Measurements from ENCODE around the gene ATP8A2.

ATP8A2 gene

DNA sequence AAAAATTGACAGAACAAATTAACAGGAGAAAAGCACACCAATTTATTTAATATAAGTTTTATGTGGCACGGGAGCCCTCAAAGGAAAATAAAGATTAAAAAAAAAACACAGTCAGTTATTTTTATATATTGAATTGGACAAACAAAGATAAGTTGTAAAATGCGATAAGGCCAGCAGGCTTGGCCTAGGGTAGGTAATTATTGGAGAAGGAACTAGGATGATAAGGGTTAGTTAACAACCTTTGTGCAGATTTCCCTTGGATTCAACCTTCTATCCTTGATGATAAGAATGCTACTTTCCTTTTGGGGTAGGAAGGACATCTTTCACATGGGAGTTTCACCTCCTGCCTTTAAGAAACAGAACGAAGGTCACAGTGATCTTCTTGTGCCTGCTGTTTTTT is 427.2 kb downstream of the ATP8A2 start:
- Histone ChIP-seq H3K9ac (no peak overlapping the region), H3K4me3 (no peak overlapping the region), H3K27me3 (no peaks in the 10 kb centered on the region), H3K9me3 (replicated peaks in 1 of 11) (peaks cover 20 to 40% (median 23%) of the 10 kb centered on the region in 11 experiments), H3K36me3 (no peaks in the 10 kb centered on the region; a peak in 1 of 22 replicates), H3K27ac (peak overlapping the region in 1 of 11 experiments; percentile 11; a peak in 1 of 22 replicates), H3K4me1 (peaks cover 0 to 88% (median 55%) of the 10 kb centered on the region in 10 experiments; a peak in 16 of 20 replicates), H3K4me2 (peak overlapping the region in 8 of 11 experiments; percentile 12 to 80 (median 64); a peak in 13 of 22 replicates), H4K20me1 (no peaks in the 10 kb centered on the region)
- TF ChIP-seq Cebpa-rat (IDR thresholded peaks at IDR 0.05) = no peak

DNA sequence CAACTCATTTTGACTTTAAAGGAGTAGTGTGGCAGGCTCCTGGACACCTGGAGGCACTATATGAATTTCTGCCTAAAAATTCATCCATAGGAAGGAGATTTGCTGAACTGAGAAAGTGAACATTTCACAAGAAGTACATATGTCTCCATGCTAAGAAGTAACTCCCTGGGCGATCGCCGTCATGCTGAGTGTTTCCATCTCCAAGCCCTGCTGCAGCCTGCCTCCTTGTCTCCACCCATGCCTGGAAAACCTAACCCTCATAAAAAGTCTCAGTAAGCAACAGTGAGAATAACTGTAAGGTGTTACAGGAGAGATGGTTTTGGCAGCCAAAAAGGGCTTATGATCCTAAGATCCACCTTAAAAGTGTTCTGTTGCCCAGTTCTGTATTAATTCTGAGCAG is 428.7 kb downstream of the ATP8A2 start:
- Histone ChIP-seq H3K27ac (no peak overlapping the region), H4K20me1 (no peaks in the 10 kb centered on the region), H3K4me2 (peak overlapping the region in 6 of 11 experiments; percentile 49 to 80 (median 67); a peak in 10 of 22 replicates), H3K4me3 (no peak overlapping the region), H3K27me3 (no peaks in the 10 kb centered on the region), H3K4me1 (peaks cover 4 to 84% (median 60%) of the 10 kb centered on the region in 10 experiments; a peak in 17 of 20 replicates), H3K9me3 (replicated peaks in 1 of 11) (peaks cover 17 to 41% (median 30%) of the 10 kb centered on the region in 11 experiments), H3K9ac (no peak overlapping the region), H3K36me3 (no peaks in the 10 kb centered on the region; a peak in 1 of 22 replicates)
- no peak for TF ChIP-seq Cebpa-rat (IDR thresholded peaks at IDR 0.05)

DNA sequence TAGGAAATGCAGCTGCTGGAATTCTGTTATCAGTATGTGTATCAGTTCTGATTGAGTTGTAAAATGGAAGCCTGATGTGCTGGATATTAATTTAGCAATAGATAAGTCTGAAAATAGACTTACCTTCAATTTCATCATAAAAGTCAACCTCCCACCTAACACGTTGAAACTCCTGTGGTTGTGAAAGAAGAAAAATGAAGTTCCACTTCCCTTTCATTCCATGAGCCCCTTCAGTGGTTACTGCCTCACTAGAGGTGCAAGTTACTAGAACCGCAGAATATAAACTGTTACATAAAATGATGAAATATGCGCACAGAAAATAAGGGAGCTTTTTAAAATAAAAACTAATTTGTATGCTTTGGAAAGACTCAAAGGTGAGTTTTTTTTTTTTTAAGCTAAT is 430.8 kb downstream of the ATP8A2 start:
- H3K27me3 ChIP-seq = no peaks in the 10 kb centered on the region
- no peaks in the 10 kb centered on the region; a peak in 1 of 22 replicates for H3K36me3 ChIP-seq
- no peak for TF ChIP-seq Cebpa-rat (IDR thresholded peaks at IDR 0.05)
- H3K4me3 ChIP-seq = no peak overlapping the region
- H3K4me2 ChIP-seq = peak overlapping the region in 1 of 11 experiments; percentile 1; a peak in 1 of 22 replicates
- H3K9me3 ChIP-seq (replicated peaks in 1 of 11) = peaks cover 29 to 62% (median 51%) of the 10 kb centered on the region in 11 experiments
- H3K4me1 ChIP-seq = peaks cover 4 to 63% (median 47%) of the 10 kb centered on the region in 10 experiments; a peak in 17 of 20 replicates
- no peaks in the 10 kb centered on the region for H4K20me1 ChIP-seq
- H3K9ac ChIP-seq = no peak overlapping the region
- H3K27ac ChIP-seq = no peak overlapping the region

DNA sequence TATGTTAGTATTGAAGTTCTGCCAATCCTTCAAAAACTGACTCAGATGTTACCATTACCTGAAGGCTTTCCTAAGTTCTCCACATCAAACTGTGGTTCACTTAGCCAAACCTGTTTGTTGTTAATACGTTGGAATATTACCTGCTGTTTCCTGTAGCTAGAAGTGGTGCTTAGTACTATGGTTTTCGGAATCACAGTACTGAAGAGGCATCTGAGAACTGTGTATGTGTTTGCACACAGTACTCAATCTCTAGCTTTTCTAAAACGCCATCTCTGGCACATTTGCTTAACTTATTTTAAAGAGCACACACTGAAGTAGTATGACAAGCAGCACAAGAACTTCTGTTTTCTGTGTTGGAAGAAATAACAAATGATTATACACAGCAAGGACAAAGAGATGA is 431.9 kb downstream of the ATP8A2 start:
- Histone ChIP-seq H3K4me1 (peaks cover 4 to 53% (median 37%) of the 10 kb centered on the region in 10 experiments; a peak in 17 of 20 replicates), H3K9me3 (replicated peaks in 1 of 11) (peaks cover 40 to 73% (median 62%) of the 10 kb centered on the region in 11 experiments), H3K4me2 (peak overlapping the region in 1 of 11 experiments; percentile 40; a peak in 1 of 22 replicates), H3K27ac (no peak overlapping the region), H4K20me1 (no peaks in the 10 kb centered on the region), H3K36me3 (no peaks in the 10 kb centered on the region; a peak in 1 of 22 replicates), H3K27me3 (no peaks in the 10 kb centered on the region), H3K9ac (no peak overlapping the region), H3K4me3 (no peak overlapping the region)
- TF ChIP-seq Cebpa-rat (IDR thresholded peaks at IDR 0.05) = no peak

DNA sequence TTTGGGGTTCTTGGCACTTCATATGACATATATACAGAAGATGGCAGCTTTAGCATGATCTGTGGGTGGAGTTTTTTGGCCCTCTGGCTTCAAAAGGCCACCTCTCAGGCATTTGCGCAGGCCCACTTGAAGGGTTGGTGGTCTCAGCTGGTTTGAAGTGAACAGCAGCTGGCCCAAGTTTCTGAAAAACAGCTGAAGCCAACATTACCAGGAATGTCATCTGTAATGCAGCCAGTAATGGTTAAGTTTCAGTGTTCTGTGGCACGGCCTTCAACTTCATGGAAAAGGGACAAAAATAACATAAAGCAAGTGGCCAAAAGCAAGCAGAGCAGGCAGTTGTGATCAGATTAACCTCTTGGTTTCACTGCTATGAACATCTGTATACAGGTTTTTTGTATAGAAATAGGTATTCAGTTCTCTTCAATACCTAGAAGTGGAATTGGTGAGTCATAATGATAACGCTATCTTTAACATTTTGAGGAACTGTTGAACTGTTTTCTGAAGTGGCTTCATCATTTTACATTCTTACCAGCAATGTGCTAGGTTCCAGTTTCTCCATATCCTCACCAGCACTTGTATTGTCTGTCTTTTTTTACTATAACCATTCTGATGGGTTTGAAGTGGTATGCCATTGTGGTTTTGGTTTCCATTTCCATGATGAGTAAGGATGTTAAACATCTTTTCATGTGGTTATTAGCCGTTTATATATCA is 434.6 kb downstream of the ATP8A2 start:
- no peak overlapping the region for H3K9ac ChIP-seq
- H4K20me1 ChIP-seq = no peaks in the 10 kb centered on the region
- H3K9me3 ChIP-seq (replicated peaks in 1 of 11) = peaks cover 54 to 88% (median 80%) of the 10 kb centered on the region in 11 experiments
- TF ChIP-seq Cebpa-rat (IDR thresholded peaks at IDR 0.05) = no peak
- no peaks in the 10 kb centered on the region; a peak in 1 of 22 replicates for H3K36me3 ChIP-seq
- no peak overlapping the region for H3K4me2 ChIP-seq
- H3K27me3 ChIP-seq = no peaks in the 10 kb centered on the region
- H3K4me3 ChIP-seq = peak overlapping the region in 1 of 10 experiments; percentile 11; a peak in 1 of 20 replicates
- no peak overlapping the region for H3K27ac ChIP-seq
- peaks cover 4 to 25% (median 16%) of the 10 kb centered on the region in 10 experiments; a peak in 15 of 20 replicates for H3K4me1 ChIP-seq

DNA sequence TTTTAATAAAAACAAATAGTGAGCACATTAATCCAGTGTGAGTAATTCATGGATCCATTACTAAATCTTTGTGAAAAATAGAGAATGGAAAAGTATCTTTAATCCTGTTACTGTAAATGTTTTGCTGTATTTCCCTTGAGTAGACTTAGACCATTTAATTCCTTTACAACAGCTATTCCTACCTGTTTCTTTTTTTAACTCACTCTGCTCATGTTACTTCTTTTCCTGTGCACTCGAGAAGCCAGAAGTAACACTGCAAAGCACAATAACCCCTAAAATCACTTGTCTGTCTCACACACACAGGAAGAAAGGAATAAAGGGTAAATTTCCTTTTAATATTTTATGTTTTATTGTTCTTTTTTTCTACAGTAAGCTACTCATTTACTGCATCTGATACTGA is 435.8 kb downstream of the ATP8A2 start:
- H3K4me3 ChIP-seq = no peak overlapping the region; a peak in 1 of 20 replicates

DNA sequence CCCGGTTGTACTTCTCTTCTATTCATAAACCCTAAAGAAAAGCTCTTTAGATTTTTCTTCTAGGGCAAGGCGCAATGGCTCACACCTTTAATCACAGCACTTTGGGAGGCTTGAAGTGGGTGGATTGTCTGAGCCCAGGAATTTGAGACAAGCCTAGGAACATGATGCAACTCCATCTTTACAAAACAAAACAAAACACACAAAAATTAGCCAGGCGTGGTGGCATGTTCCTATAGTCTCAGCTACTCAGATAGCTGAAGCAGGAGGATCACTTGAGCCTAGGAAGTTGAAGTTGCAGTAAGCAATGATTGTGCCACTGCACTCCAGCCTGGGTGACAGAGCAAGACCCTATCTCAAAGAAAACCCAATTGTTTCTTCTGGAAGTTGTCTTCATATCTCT is 439.7 kb downstream of the ATP8A2 start:
- Histone ChIP-seq H3K4me1 (no peaks in the 10 kb centered on the region), H3K9me3 (replicated peaks in 1 of 11) (peaks cover 46 to 80% (median 66%) of the 10 kb centered on the region in 11 experiments), H3K27me3 (no peaks in the 10 kb centered on the region), H3K9ac (no peak overlapping the region), H3K36me3 (no peaks in the 10 kb centered on the region), H3K27ac (no peak overlapping the region), H3K4me3 (no peak overlapping the region), H4K20me1 (no peaks in the 10 kb centered on the region), H3K4me2 (no peak overlapping the region)
- TF ChIP-seq Cebpa-rat (IDR thresholded peaks at IDR 0.05) = no peak

More for the DNA sequence above, 435.8 kb downstream of the ATP8A2 start:
- Histone ChIP-seq H3K9ac (no peak overlapping the region), H3K4me1 (peaks cover 4 to 19% (median 15%) of the 10 kb centered on the region in 10 experiments; a peak in 15 of 20 replicates), H3K27ac (no peak overlapping the region), H4K20me1 (no peaks in the 10 kb centered on the region), H3K9me3 (replicated peaks in 1 of 11) (peaks cover 55 to 88% (median 80%) of the 10 kb centered on the region in 11 experiments), H3K36me3 (no peaks in the 10 kb centered on the region), H3K4me2 (no peak overlapping the region), H3K27me3 (no peaks in the 10 kb centered on the region)
- no peak for TF ChIP-seq Cebpa-rat (IDR thresholded peaks at IDR 0.05)

DNA sequence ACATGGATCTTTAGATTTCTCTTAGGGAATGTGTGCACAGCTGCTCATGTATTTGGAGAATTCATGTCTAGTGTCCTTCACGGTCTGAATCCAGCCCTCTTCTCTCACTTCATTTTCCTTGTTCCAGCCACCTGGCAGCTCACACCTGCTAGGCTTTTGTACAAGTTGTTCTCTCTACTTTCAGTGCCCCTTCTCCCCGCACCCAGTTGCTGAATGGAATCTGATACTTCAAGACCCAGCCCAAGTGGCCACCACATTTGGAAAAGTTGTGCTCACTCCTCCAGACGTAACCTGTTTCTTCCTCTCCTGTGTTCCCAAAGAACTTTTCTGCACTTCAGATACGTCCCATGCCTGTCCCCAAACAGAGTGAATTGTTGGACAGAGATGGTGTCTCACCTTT is 444.5 kb downstream of the ATP8A2 start:
- no peak overlapping the region for H3K4me2 ChIP-seq

DNA sequence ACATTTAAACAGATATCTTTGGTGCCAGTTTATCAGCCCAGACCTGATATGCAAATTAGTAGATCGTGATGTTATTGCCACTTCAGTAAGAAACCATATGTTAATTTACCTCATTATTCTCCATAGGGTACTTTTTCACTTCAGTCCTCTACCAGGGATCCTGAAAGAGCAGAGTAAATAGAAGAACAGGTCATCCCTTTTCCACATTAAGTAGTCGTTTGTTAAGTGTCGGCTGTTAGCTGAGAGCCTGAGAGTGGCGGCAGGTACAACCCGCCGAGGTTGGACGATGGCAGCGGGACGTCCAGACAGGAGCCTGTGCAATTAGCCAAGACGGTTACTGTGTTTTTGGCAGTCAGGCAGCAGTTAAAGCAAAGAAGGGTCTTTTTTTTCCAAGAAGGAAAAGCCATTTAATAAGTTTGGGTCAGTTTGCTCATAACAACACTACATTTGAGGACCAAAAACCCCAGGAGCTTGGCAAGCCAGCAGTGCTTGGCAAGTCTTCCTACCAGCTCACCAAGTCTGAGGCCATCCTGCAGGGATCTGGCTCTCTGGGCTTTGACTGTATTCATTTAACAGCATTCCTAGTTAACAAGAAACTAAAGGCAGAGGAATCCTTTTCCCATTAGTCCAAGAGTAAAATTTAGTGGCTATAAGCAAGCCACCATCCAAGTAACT is 448.2 kb downstream of the ATP8A2 start:
- Histone ChIP-seq H4K20me1 (no peaks in the 10 kb centered on the region), H3K27me3 (no peaks in the 10 kb centered on the region), H3K9ac (no peak overlapping the region), H3K27ac (no peak overlapping the region), H3K4me1 (no peaks in the 10 kb centered on the region), H3K4me3 (no peak overlapping the region), H3K9me3 (replicated peaks in 1 of 11) (peaks cover 0 to 11% (median 6%) of the 10 kb centered on the region in 11 experiments; a peak in 11 of 22 replicates), H3K36me3 (no peaks in the 10 kb centered on the region), H3K4me2 (no peak overlapping the region)
- TF ChIP-seq Cebpa-rat (IDR thresholded peaks at IDR 0.05) = no peak

More for the DNA sequence above, 444.5 kb downstream of the ATP8A2 start:
- H3K27me3 ChIP-seq = no peaks in the 10 kb centered on the region
- no peaks in the 10 kb centered on the region for H3K4me1 ChIP-seq
- no peak for TF ChIP-seq Cebpa-rat (IDR thresholded peaks at IDR 0.05)
- no peaks in the 10 kb centered on the region for H4K20me1 ChIP-seq
- no peak overlapping the region for H3K4me3 ChIP-seq
- H3K27ac ChIP-seq = no peak overlapping the region
- no peaks in the 10 kb centered on the region for H3K36me3 ChIP-seq
- peaks cover 11 to 32% (median 23%) of the 10 kb centered on the region in 11 experiments for H3K9me3 ChIP-seq (replicated peaks in 1 of 11)
- no peak overlapping the region for H3K9ac ChIP-seq
